DND-41 (cell line): Measurements from ENCODE around the gene RUBCNL.

ENCODE experiments used
- EZH2 ChIP-seq: IDR thresholded peaks from 3 replicates; pipeline ENCODE4 v1.6.1; 2012; ENCODE audit warnings: borderline replicate concordance, low read depth, mild to moderate bottlenecking, moderate library complexity, low read length, inconsistent platforms; ENCODE audit not compliant: severe bottlenecking
- TF ChIP-seq, protein P1 (sequence below): IDR thresholded peaks from 2 replicates; pipeline ENCODE4 v1.5.1; 2012; ENCODE audit warnings: borderline replicate concordance, low read length, moderate library complexity, mild to moderate bottlenecking; ENCODE audit not compliant: poor library complexity, severe bottlenecking; ENCODE audit errors: extremely low read depth

DNA sequence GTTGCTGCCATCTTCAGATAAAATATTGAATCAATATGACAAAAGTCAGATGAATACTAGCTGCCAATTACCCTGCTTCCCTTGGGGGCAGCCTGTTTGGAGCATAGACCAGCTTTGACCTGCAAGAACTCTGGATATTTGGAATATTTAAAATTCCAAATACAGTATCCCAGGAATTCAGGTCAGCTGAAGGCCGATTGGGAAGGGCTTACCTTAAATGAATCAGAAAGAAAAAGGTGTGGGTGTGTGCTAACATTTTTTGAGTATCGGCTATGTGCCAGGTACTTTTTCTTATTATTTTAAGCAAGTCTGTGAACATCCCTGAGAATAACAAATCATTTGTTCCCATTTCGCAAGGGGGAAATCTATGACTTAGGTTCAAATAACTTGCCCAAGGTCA is 1.8 kb upstream of the RUBCNL start:
- TF ChIP-seq, protein P1, sequence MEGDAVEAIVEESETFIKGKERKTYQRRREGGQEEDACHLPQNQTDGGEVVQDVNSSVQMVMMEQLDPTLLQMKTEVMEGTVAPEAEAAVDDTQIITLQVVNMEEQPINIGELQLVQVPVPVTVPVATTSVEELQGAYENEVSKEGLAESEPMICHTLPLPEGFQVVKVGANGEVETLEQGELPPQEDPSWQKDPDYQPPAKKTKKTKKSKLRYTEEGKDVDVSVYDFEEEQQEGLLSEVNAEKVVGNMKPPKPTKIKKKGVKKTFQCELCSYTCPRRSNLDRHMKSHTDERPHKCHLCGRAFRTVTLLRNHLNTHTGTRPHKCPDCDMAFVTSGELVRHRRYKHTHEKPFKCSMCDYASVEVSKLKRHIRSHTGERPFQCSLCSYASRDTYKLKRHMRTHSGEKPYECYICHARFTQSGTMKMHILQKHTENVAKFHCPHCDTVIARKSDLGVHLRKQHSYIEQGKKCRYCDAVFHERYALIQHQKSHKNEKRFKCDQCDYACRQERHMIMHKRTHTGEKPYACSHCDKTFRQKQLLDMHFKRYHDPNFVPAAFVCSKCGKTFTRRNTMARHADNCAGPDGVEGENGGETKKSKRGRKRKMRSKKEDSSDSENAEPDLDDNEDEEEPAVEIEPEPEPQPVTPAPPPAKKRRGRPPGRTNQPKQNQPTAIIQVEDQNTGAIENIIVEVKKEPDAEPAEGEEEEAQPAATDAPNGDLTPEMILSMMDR, result no peak
- TF ChIP-seq EZH2, result no peak
